T-helper 22 cell (primary cell): ENCODE measurements around the gene APOB.

ENCODE experiments used
- DNase-seq: peaks from one replicate; pipeline ENCODE4 v3.0.0-alpha.2; 2020; ENCODE audit warnings: low read depth

The APOB gene

GRCh38 chr2:21019000-21019677 is 24.7 kb downstream of the APOB start:
- DNase-seq = no peak

- DNase-seq = no peak
These were observed 25.6 kb downstream of the APOB start for GRCh38 chr2:21018290-21018689.

- DNase-seq = no peak
These were observed 26.1 kb downstream of the APOB start for GRCh38 chr2:21017748-21018276.

- DNase-seq = no peak
These were observed 28.6 kb downstream of the APOB start for GRCh38 chr2:21015281-21015645.

- DNase-seq = no peak
These were observed 29.3 kb downstream of the APOB start for GRCh38 chr2:21014364-21015280.

GRCh38 chr2:21013043-21013816 is 30.6 kb downstream of the APOB start:
- no peak for DNase-seq

DNA sequence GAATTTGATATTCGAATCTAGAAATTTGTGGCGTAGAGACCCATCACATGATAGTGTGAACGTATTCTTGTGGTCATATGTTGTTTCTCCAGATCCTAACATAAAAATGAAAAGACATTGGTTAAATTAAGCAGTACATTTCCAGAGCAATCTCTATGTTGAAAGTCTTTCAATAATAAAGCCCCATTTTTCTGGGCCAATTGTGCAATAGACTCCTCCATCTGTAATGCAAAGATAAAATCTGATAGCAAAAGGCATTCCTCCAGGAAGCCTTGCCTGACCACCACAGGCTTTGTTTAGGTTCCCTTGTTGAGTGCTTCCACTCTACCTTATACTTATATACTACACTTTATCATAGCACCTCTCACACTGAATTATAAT is 31.3 kb downstream of the APOB start:
- no peak for DNase-seq

- no peak for DNase-seq
These were observed 31.9 kb downstream of the APOB start for GRCh38 chr2:21011876-21012556.

GRCh38 chr2:21011453-21011852 is 32.4 kb downstream of the APOB start:
- DNase-seq = no peak

- DNase-seq = no peak
These were observed 32.9 kb downstream of the APOB start for GRCh38 chr2:21010813-21011439.

DNA sequence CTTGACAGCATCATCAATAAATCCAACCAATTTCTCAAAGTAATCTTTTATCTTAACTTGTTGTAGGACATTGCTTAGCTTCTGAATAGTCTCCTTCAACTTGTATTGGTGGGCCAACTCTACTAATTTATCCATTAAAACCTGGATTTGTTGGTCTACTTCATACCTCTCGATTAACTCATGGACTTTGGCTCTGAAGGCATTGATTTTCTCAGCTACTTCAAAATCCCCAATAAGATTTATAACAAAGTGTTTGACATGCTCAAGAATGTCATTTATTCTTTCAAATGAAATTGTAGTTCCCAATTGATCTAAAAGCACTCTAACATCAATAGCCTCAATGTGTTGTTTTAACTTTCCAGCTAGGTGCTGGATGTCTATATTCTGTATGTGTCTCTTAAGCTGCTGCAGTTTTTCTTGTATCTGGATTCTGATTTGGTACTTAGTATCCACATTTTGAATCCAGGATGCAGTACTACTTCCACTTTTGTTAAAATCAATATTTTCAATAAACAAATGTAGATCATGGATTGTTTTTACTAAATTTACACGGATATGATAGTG is 34.1 kb downstream of the APOB start:
- no peak for DNase-seq

DNA sequence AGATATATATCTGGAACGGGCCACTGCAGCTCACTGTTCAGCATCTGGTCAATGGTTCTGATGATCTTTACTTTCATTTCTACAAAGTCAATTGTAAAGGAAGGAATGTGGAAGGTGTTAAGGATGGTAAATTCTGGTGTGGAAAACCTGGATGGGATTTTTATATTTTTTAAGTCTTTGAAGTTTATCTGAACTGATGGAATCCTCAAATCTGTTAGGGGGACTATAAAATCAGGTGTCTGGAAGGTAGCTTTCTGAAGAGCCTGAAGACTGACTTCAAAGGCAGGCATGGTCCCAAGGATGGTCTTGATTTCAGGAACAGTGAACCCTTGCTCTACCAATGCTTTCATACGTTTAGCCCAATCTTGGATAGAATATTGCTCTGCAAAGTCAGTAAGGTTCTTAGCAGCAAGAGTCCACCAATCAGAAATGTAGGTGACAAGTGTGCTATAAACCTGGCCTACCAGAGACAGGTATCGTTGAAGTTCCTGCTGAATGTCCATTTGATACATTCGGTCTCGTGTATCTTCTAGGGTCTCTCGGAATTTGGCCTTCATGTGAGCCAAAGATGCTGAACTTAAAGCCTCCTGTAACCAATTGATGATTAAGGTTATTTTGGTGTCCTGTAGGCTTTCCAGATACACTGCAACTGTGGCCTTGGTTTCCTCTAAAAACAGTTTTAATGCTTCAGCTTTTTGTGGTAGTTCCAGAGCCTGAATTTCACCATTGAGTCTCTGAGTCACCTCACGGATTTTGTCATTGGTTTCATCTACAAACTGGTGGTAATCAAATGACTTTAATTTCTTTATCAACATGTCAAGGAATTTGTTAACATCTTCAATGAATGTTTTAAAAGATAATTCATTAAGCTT is 34.8 kb downstream of the APOB start:
- no peak for DNase-seq

- no peak for DNase-seq
These were observed 35.7 kb downstream of the APOB start for GRCh38 chr2:21008014-21008789.

DNA sequence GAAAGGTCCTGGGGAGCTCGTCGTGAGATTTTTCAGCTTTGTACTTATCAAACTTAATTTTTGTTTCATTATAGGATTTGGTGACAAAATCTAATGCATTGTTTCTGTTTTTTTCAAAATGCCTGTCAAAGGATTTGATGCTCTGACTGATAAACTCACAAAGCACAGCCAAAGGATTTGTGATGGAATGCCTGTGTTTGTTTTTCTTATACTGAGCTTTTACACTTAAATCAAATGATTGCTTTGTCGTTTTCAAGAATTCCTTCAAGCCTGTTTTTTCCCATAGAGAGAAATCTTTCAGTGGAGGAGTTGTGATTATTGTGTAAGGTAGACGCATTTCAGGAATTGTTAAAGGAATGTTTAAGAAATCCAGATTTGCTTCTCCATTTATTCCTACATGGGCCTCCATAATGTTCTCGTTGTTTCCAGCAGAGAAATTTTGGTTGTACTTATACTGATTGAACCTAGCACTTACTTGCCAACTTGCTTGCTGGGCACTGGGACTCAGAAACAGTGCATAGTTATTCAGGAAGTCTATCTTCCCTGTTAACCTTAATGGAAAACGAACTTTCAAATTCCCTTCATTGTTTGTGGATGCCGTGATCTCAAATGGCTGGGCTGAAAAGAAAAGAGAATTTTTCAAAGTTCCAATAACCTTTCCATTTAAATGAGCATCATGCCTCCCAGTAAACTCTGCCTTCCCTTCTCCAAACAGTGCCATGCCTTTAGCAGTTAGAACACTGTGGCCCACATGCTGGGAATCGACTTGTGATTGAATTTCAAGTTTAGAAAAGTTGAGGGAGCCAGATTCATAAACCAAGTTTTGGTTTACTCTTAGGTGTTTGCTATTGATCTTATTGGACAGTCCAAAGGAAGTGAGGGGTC is 36.5 kb downstream of the APOB start:
- no peak for DNase-seq

DNA sequence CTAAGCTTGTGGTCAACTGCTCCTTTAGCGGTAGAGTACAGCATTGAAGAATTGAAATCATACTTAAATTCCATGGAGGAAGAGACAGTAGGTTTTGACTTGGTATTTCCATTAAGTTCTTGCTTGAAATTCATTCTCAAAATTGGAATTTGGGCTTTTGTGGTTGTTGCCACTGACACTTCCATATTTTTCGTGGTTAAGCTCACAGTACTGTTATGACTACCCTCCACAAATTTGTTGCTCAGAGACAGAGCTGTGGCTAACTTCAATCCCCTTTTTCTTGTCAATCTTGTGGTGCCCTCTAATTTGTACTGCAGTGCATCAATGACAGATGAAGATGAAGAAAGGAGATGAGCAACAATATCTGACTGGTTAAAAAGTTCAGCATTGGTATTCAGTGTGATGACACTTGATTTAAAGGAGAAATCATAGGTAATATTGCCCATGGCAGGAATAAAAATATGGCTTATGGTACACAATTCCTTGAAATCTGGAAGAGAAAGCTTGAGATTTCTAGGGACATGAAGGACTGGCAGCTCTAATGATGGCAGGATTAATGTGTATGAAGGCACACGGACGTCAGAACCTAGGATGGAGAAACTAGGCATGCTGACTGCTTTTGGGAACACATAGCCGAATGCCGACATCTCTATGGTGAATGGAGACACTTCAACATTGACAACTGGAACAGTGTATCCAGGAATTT is 37.3 kb downstream of the APOB start:
- DNase-seq = no peak

- DNase-seq = no peak
These were observed 38.0 kb downstream of the APOB start for GRCh38 chr2:21005700-21006422.

- DNase-seq = no peak
These were observed 38.7 kb downstream of the APOB start for GRCh38 chr2:21005111-21005699.
